GM15510 (cell line): ENCODE results near the gene PDF.

Source experiments
- POLR2A ChIP-seq: IDR thresholded peaks from 3 replicates; pipeline ENCODE4 v1.6.1; 2011; ENCODE audit warnings: borderline replicate concordance; ENCODE audit not compliant: insufficient read length; ENCODE audit errors: extremely low read depth

The PDF gene

DNA sequence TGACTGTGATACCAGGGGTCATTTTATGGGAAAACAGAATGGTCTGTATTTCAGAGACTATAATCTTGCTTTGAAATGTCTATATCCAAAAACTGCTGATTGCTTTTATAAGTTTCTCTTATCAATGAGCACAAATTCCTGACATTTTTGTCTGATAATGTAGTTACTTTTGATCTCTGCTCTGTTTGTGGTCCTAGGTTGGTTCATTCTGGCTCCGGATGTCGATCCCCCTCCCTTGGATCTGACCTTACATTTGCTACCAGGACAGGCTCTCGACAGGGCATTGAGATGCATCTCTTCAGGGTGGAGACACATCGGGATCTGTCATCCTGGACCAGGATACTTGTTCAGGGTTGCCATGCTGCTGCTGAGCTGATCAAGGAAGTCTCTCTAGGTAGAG, 46.5 kb downstream of the PDF start:
- no peak for TF ChIP-seq POLR2A

DNA sequence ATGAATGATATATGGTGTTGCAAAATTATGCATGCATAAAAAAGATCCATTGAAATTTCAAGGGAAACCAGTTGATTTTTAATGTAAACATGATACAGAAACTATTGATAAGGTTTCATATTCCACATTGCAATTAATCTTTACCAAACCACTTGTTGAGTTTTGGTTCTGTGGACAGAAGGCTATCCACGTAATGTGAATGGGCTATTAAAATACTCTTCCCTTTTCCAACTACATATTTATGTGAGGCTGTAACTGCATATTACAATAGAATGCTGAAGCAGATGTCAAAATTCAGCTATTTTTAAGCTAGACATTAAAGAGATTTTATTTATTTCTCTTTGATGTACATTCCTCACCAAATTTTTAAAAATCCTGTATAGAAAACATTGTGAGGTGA, 53.0 kb downstream of the PDF start:
- no peak for TF ChIP-seq POLR2A
